Activated CD8-positive, alpha-beta memory T cell treated with anti-CD3 and anti-CD28 coated beads, Interleukin-2, amount 10 ng/mL, durations not matched to agents 7 days and 5 days (primary cell): ENCODE results near the gene NFATC2. TPM values are rescaled to one million over a fixed set of nuclear protein-coding genes. Genes with fewer than 3 reads are reported as not detected.

Source experiments
- ATAC-seq: fragments of 150-1000 bp; cut with Tn5 transposase; one replicate; pipeline ENCODE4 v1.10.0; 2021; ENCODE audit warnings: moderate library complexity
- CTCF ChIA-PET: fragments of 350-600 bp; sonication (Branson Sonifier 250); formaldehyde crosslinking; loops from one replicate; lab custom pipeline; 2021; ENCODE audit warnings: antibody characterized with exemption; lab: Charles Lee
- DNase-seq: peaks from one replicate; pipeline ENCODE4 v3.0.0-alpha.2; 2020
- H3K27ac Mint-ChIP-seq: one replicate; pipeline ENCODE4 v1.8.0; 2021; ENCODE audit warnings: mild to moderate bottlenecking, mixed read lengths
- H3K27me3 Mint-ChIP-seq: one replicate; pipeline ENCODE4 v1.8.0; 2021; ENCODE audit warnings: mixed read lengths
- H3K36me3 Mint-ChIP-seq: one replicate; pipeline ENCODE4 v1.8.0; 2021; ENCODE audit warnings: mild to moderate bottlenecking, mixed read lengths
- H3K4me1 Mint-ChIP-seq: one replicate; pipeline ENCODE4 v1.8.0; 2021; ENCODE audit warnings: mixed read lengths
- H3K4me3 Mint-ChIP-seq: one replicate; pipeline ENCODE4 v1.8.0; 2021; ENCODE audit warnings: mild to moderate bottlenecking, moderate library complexity, mixed read lengths
- H3K9me3 Mint-ChIP-seq: one replicate; pipeline ENCODE4 v1.8.0; 2022; ENCODE audit warnings: low read depth, mixed read lengths
- total RNA-seq, 2 experiments: library from RNA; stranded (reverse); gene quantifications; one replicate each; pipeline ENCODE4 v1.2.3, GENCODE V29; 2021

Gene NFATC2
- total RNA-seq, 2 experiments from 2014 or later = 39.9 to 59.0 TPM

GRCh38 chr20:51381557-51381956 is 161.0 kb downstream of the NFATC2 start:
- no peak for ATAC-seq
- Mint-ChIP-seq H3K4me1 (peaks cover 37% of the 10 kb centered on the region), H3K9me3 (no peaks in the 10 kb centered on the region), H3K27me3 (no peaks in the 10 kb centered on the region), H3K27ac (no peak overlapping the region), H3K4me3 (no peak overlapping the region), H3K36me3 (peaks cover 12% of the 10 kb centered on the region)
- CTCF ChIA-PET = no interaction called here
- no peak for DNase-seq

- H3K4me3 Mint-ChIP-seq = no peak overlapping the region
- H3K4me1 Mint-ChIP-seq = peaks cover 36% of the 10 kb centered on the region
Observed at GRCh38 chr20:51380401-51381385, 161.8 kb downstream of the NFATC2 start.

DNA sequence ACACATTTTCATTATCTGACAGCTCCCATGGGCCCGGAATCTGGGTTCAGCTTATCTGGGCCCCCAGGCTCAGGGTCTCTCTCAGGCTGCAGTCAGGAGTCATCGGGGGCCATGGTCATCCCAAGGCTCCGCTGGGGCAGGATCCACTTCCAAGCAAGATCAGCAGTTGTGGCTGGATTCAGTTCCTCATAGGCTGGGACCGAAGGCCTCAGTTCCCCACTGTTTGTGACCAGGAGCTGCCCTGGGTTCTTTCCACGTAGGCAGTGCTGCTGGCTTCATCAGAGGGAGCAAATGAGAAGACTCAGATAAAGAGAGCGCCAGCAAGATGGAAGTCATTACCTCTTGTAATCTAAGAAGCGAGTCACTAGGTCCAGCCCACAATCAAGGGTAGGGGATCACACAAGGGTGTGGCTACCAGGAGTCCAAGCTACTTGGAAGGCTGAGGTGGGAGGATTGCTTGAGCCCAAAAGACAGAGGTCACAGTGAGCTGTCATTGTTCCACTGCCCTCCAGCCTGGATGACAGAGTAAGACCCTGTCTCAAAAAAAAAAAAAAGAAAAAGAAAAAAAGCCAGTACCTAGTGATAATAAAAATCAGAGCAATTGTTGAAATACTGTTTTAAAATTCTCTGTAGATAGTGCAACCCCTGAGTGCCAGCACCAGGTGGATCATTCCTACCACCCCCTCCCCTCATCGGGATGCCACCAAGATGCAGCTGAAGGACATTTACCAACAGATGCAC is 162.7 kb downstream of the NFATC2 start:
- no peak overlapping the region for H3K4me3 Mint-ChIP-seq
- peaks cover 28% of the 10 kb centered on the region for H3K4me1 Mint-ChIP-seq
- no peaks in the 10 kb centered on the region for H3K27me3 Mint-ChIP-seq
- DNase-seq (no peak), ATAC-seq (no peak)
- no peaks in the 10 kb centered on the region for H3K9me3 Mint-ChIP-seq
- CTCF ChIA-PET = interaction anchor here (1.5 to 2.2 kb wide), 3 partner anchors 10 to 215 kb away, joined by 3 to 15 read pairs (median 4); no protein-coding TSS in a partner anchor
- no peak overlapping the region for H3K27ac Mint-ChIP-seq
- H3K36me3 Mint-ChIP-seq = peaks cover 11% of the 10 kb centered on the region

More at GRCh38 chr20:51380401-51381385, 161.8 kb downstream of the NFATC2 start:
- ATAC-seq = no peak
- no peak for DNase-seq
- no peaks in the 10 kb centered on the region for H3K9me3 Mint-ChIP-seq
- CTCF ChIA-PET = interaction anchor here (1.5 kb wide), 1 partner anchor 9 kb away, joined by 4 read pairs; no protein-coding TSS in a partner anchor
- no peaks in the 10 kb centered on the region for H3K27me3 Mint-ChIP-seq
- peaks cover 11% of the 10 kb centered on the region for H3K36me3 Mint-ChIP-seq
- H3K27ac Mint-ChIP-seq = no peak overlapping the region

DNA sequence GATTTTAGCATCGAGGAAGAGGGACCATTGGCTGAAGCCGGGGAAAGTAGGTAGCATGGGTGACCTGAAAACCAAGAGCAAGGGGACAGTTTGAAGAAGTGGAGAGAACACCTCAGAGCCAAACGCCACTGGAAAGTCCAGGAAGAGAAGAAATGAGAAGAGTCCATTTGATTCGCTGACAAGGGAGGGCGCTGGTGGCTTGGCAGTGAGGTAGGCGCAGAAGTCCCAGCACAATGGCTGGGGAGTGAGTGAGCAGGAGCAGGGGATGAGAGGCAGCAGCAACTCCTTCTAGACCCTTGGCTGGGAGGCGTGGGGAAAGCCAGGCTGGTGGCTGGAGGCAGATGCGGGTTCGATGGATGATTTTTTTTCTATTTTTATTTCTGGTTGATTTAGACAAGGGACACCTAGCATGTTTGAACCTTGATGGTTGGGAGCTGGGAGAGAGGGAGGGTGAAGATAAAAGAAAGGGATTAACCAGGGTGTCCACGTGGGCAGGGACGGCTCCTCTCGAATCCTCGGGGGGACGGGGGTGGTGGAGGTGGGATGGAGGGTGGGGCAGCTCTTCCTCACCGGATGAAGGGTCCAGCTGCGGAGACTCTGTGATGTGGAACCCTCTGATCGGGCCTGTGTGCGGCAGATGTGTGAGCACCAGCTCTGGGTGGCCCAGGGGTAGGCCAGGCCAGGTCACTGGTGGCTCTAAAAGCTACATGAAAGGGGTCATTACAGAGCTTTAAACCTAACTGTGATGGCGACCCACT is 164.2 kb downstream of the NFATC2 start:
- peaks cover 7% of the 10 kb centered on the region for H3K36me3 Mint-ChIP-seq
- H3K27me3 Mint-ChIP-seq = no peaks in the 10 kb centered on the region
- no peak overlapping the region for H3K4me3 Mint-ChIP-seq
- ATAC-seq (no peak), DNase-seq (no peak)
- no peak overlapping the region for H3K27ac Mint-ChIP-seq
- H3K9me3 Mint-ChIP-seq = no peaks in the 10 kb centered on the region
- CTCF ChIA-PET = interaction anchor here (1.5 to 2.2 kb wide), 2 partner anchors 17 to 217 kb away, joined by 3 to 15 read pairs; no protein-coding TSS in a partner anchor
- peaks cover 13% of the 10 kb centered on the region for H3K4me1 Mint-ChIP-seq

GRCh38 chr20:51377132-51377531 is 165.4 kb downstream of the NFATC2 start:
- peaks cover 7% of the 10 kb centered on the region for H3K36me3 Mint-ChIP-seq
- no peaks in the 10 kb centered on the region for H3K9me3 Mint-ChIP-seq
- CTCF ChIA-PET = interaction anchor here (0.7 kb wide), 1 partner anchor 218 kb away, joined by 3 read pairs; no protein-coding TSS in a partner anchor
- no peak for ATAC-seq
- DNase-seq = no peak
- H3K4me1 Mint-ChIP-seq = peaks cover 17% of the 10 kb centered on the region
- H3K27me3 Mint-ChIP-seq = no peaks in the 10 kb centered on the region
- H3K4me3 Mint-ChIP-seq = no peak overlapping the region
- no peak overlapping the region for H3K27ac Mint-ChIP-seq

DNA sequence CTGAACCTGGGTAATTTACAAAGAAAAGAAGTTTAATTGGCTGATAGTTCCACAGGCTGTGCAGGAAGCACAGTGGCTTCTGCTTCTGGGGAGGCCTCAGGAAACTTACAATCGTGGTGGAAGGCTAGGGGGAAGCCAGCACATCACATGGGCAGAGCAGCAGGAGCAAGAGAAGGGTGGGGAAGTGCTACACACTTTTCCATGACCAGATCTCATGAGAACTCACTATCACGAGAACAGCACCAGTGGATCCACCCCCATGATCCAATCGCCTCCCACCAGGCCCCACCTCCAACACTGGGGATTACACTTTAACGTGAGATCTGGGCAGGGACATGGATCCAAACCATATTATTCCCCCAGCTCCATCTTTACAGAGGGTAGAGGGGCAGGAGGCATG is 166.4 kb downstream of the NFATC2 start:
- DNase-seq (no peak), ATAC-seq (no peak)
- CTCF ChIA-PET = interaction anchor here (2.1 kb wide), 1 partner anchor 219 kb away, joined by 12 read pairs; no protein-coding TSS in a partner anchor
- no peaks in the 10 kb centered on the region for H3K9me3 Mint-ChIP-seq
- no peak overlapping the region for H3K4me3 Mint-ChIP-seq
- no peak overlapping the region for H3K27ac Mint-ChIP-seq
- H3K4me1 Mint-ChIP-seq = peaks cover 18% of the 10 kb centered on the region
- peaks cover 6% of the 10 kb centered on the region for H3K36me3 Mint-ChIP-seq
- H3K27me3 Mint-ChIP-seq = no peaks in the 10 kb centered on the region

DNA sequence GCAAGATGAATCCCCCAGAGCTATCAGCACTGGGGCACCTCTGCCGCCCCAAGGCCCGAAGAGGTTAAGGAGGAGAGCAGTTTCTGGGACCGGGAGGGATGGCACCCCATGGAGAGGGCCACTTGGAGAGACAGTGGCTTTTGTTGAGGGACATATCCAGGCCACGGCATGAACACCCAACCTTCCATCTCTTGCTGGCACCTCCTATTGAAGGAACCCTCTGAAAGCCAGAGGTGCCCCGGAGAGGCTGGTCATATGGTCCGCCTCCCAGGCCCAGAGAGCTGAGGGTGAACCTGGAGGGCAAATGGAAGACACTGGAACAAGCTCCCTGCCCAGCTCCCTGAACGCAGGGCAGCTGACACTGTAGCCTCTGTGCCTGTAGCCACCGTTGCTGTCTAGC is 167.0 kb downstream of the NFATC2 start:
- peaks cover 4% of the 10 kb centered on the region for H3K36me3 Mint-ChIP-seq

DNA sequence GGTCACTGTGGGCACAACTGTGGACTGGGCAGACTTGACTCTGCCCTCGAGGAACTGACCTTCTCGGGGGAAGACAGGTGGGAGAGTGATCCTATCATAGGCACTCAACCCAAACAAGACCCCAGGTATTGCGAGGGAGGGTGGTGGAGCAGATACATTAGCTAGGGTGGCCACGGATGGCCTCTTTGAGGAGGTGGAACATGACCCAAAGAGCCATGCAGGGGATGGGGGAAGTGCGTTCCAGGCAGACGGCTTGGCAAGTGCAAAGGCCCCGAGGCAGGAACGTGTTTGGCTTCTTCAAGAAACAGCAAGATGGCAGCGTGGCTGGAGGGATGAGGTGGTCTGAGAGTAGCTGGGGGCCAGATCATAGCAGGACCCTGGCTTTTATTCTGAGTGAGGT is 167.6 kb downstream of the NFATC2 start:
- H3K27me3 Mint-ChIP-seq = no peaks in the 10 kb centered on the region
- H3K9me3 Mint-ChIP-seq = no peaks in the 10 kb centered on the region

More for the DNA sequence above, 167.0 kb downstream of the NFATC2 start:
- peaks cover 18% of the 10 kb centered on the region for H3K4me1 Mint-ChIP-seq
- H3K9me3 Mint-ChIP-seq = no peaks in the 10 kb centered on the region
- no peak overlapping the region for H3K27ac Mint-ChIP-seq
- DNase-seq (no peak), ATAC-seq (no peak)
- CTCF ChIA-PET = interaction anchor here (1.0 to 2.1 kb wide), 2 partner anchors 9 to 220 kb away, joined by 4 to 12 read pairs; no protein-coding TSS in a partner anchor
- no peaks in the 10 kb centered on the region for H3K27me3 Mint-ChIP-seq
- H3K4me3 Mint-ChIP-seq = no peak overlapping the region

DNA sequence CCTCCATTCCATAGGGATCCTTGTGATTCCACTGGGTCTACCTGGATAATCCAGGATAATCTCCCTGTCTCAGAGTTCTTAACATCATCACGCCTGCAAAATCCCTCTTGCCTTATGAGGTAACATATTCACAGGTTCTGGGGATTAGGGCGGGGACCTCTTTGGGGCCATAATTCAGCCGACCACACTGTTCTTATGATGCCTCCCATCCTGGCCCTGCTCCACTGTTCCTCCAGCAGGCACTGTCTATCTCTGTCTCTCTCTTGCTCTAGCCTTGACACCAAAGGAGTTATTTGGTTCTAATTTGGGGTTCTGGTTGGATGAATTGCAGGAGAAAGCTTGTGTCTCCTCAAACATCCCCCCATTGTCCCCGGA is 168.1 kb downstream of the NFATC2 start:
- H3K36me3 Mint-ChIP-seq = peaks cover 4% of the 10 kb centered on the region
- DNase-seq (no peak), ATAC-seq (no peak)
- no peaks in the 10 kb centered on the region for H3K9me3 Mint-ChIP-seq
- no peak overlapping the region for H3K27ac Mint-ChIP-seq
- CTCF ChIA-PET = interaction anchor here (0.8 to 2.1 kb wide), 3 partner anchors 11 to 250 kb away, joined by 3 to 12 read pairs (median 4); no protein-coding TSS in a partner anchor
- H3K4me3 Mint-ChIP-seq = no peak overlapping the region
- peaks cover 17% of the 10 kb centered on the region for H3K4me1 Mint-ChIP-seq
- H3K27me3 Mint-ChIP-seq = no peaks in the 10 kb centered on the region

More for the DNA sequence above, 167.6 kb downstream of the NFATC2 start:
- DNase-seq (no peak), ATAC-seq (no peak)
- Mint-ChIP-seq H3K4me1 (peaks cover 17% of the 10 kb centered on the region), H3K36me3 (peaks cover 4% of the 10 kb centered on the region), H3K4me3 (no peak overlapping the region), H3K27ac (no peak overlapping the region)
- CTCF ChIA-PET = interaction anchor here (0.8 to 2.1 kb wide), 3 partner anchors 10 to 249 kb away, joined by 3 to 12 read pairs (median 4); no protein-coding TSS in a partner anchor

GRCh38 chr20:51373713-51374455 is 168.6 kb downstream of the NFATC2 start:
- DNase-seq (no peak), ATAC-seq (no peak)
- no peaks in the 10 kb centered on the region for H3K9me3 Mint-ChIP-seq
- no peak overlapping the region for H3K4me3 Mint-ChIP-seq
- CTCF ChIA-PET = interaction anchor here (1.5 to 3.7 kb wide), 4 partner anchors 12 to 592 kb away, joined by 4 to 46 read pairs (median 14); no protein-coding TSS in a partner anchor
- H3K27ac Mint-ChIP-seq = no peak overlapping the region
- H3K36me3 Mint-ChIP-seq = peaks cover 4% of the 10 kb centered on the region
- no peaks in the 10 kb centered on the region for H3K27me3 Mint-ChIP-seq
- H3K4me1 Mint-ChIP-seq = peaks cover 20% of the 10 kb centered on the region

DNA sequence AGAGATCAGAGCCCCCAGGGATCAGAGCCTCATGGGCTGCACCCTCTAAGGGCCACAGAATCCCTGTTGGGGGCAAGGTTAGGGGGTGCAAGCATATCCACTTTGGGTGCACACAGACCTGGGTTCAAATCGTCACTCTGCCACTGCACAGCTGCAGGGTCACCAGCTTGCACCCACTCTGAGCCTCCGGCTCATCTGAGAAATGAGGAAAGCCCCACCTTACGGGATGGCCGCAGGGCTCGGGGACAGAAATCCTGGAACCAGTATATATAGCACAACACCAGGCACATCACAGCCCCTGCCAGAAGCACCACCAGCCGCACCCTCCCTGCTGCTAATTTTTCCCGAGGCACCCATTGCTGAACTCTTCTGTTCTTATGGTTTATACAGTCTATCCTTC is 169.6 kb downstream of the NFATC2 start:
- CTCF ChIA-PET = interaction anchor here (0.6 to 3.7 kb wide), 15 partner anchors 12 to 593 kb away, joined by 3 to 46 read pairs (median 4); no protein-coding TSS in a partner anchor
- H3K27me3 Mint-ChIP-seq = no peaks in the 10 kb centered on the region
- H3K9me3 Mint-ChIP-seq = no peaks in the 10 kb centered on the region
- H3K4me3 Mint-ChIP-seq = no peak overlapping the region
- H3K36me3 Mint-ChIP-seq = peaks cover 3% of the 10 kb centered on the region
- ATAC-seq = no peak
- no peak for DNase-seq
- H3K4me1 Mint-ChIP-seq = peaks cover 25% of the 10 kb centered on the region
- no peak overlapping the region for H3K27ac Mint-ChIP-seq
